Naive thymus-derived CD4-positive, alpha-beta T cell (primary cell): ENCODE data around the gene ESPL1. TPM values are rescaled to one million over a fixed set of nuclear protein-coding genes. Genes with fewer than 3 reads are reported as not detected.
A peak's percentile ranks its signal among the peaks of the same experiment; 100 is the strongest.

Source experiments
- ATAC-seq: fragments of 150-1000 bp; cut with Tn5 transposase; 2 replicates; pipeline ENCODE4 v1.10.0; 2021; ENCODE audit warnings: mild to moderate bottlenecking, moderate library complexity
- CTCF ChIA-PET: fragments of 350-600 bp; sonication (Branson Sonifier 250); formaldehyde crosslinking; loops from one replicate; lab custom pipeline; 2021; ENCODE audit warnings: antibody characterized with exemption; lab: Charles Lee
- POLR2A ChIA-PET: fragments of 350-600 bp; sonication (Branson Sonifier 250); formaldehyde crosslinking; loops from one replicate; lab custom pipeline; 2021; ENCODE audit warnings: antibody characterized with exemption, inconsistent platforms; lab: Charles Lee
- DNase-seq, 9 donors: peaks; one replicate each; pipeline versions ENCODE4 v3.0.0 to v3.0.0-alpha.2; 2020 to 2022; ENCODE audit warnings: mixed read lengths in 1 of 9
- H3K27ac ChIP-seq: one replicate; pipeline ENCODE4 v1.7.0; 2013; ENCODE audit warnings: mild to moderate bottlenecking, low read depth, low read length, moderate library complexity
- H3K27me3 ChIP-seq, 2 donors: one replicate each; pipeline ENCODE4 v1.7.0; 2013; ENCODE audit warnings: low read length in 2 of 2, mild to moderate bottlenecking in 2 of 2, moderate library complexity in 2 of 2; ENCODE audit not compliant: control insufficient read depth in 2 of 2, insufficient read depth in 2 of 2
- H3K36me3 ChIP-seq, 3 experiments: 1 replicate in 2 of 3; 2 replicates in 1 of 3; pipeline ENCODE4 v1.7.0; 2013; ENCODE audit warnings: low read length in 3 of 3, mild to moderate bottlenecking in 3 of 3, moderate library complexity in 1 of 3; ENCODE audit not compliant: insufficient read depth in 3 of 3, control insufficient read depth in 2 of 3
- H3K4me1 ChIP-seq, 2 donors: one replicate each; pipeline ENCODE4 v1.7.0; 2013; ENCODE audit warnings: low read length in 2 of 2, mild to moderate bottlenecking in 2 of 2, moderate library complexity in 1 of 2; ENCODE audit not compliant: control insufficient read depth in 2 of 2, insufficient read depth in 2 of 2
- H3K4me3 ChIP-seq: 2 replicates; pipeline ENCODE4 v1.7.0; 2013; ENCODE audit warnings: mild to moderate bottlenecking, low read length
- H3K9me3 ChIP-seq, 3 experiments: 1 replicate in 2 of 3; 2 replicates in 1 of 3; pipeline ENCODE4 v1.7.0; 2013; ENCODE audit warnings: low read length in 3 of 3; ENCODE audit not compliant: control insufficient read depth in 2 of 3
- H3K27ac Mint-ChIP-seq, 9 donors: one replicate each; pipeline ENCODE4 v1.8.0; 2020 to 2022; ENCODE audit warnings: mixed read lengths in 9 of 9, mild to moderate bottlenecking in 8 of 9, moderate library complexity in 5 of 9, inconsistent platforms in 2 of 9
- H3K27me3 Mint-ChIP-seq, 5 donors: one replicate each; pipeline ENCODE4 v1.8.0; 2021 to 2022; ENCODE audit warnings: mixed read lengths in 5 of 5, mild to moderate bottlenecking in 1 of 5
- H3K36me3 Mint-ChIP-seq, 5 donors: one replicate each; pipeline ENCODE4 v1.8.0; 2020 to 2022; ENCODE audit warnings: mixed read lengths in 5 of 5, mild to moderate bottlenecking in 3 of 5, inconsistent platforms in 1 of 5
- H3K4me1 Mint-ChIP-seq, 7 donors: one replicate each; pipeline ENCODE4 v1.8.0; 2020 to 2022; ENCODE audit warnings: mixed read lengths in 7 of 7, mild to moderate bottlenecking in 3 of 7, inconsistent platforms in 1 of 7
- H3K4me3 Mint-ChIP-seq, 10 donors: one replicate each; pipeline ENCODE4 v1.8.0; 2020 to 2022; ENCODE audit warnings: mild to moderate bottlenecking in 10 of 10, mixed read lengths in 10 of 10, moderate library complexity in 6 of 10, inconsistent platforms in 2 of 10
- H3K9me3 Mint-ChIP-seq, 11 donors: one replicate each; pipeline ENCODE4 v1.8.0; 2020 to 2022; ENCODE audit warnings: mixed read lengths in 11 of 11, mild to moderate bottlenecking in 4 of 11, inconsistent platforms in 1 of 11, moderate library complexity in 1 of 11
- intact Hi-C, 2 donors: fragments of 100-400 bp; cut with micrococcal nuclease; formaldehyde crosslinking; loops; one replicate each; pipeline ENCODE4 v1.15.1; 2023
- polyA plus RNA-seq, 2 donors: library from polyadenylated mRNA; unstranded; fragments of 300-500 nt; fragmentation: Illumina TruSeq; gene quantifications; one replicate each; pipeline ENCODE4 v1.2.3, GENCODE V29; 2021
- total RNA-seq, 6 experiments: library from RNA in 5 of 6; stranded (reverse) in 5 of 6; gene quantifications; 1 replicate in 5 of 6; 2 replicates in 1 of 6; pipeline ENCODE4 v1.2.3 and lab custom pipeline; 2021 to 2026

Gene ESPL1
- total and polyA plus RNA-seq, 7 experiments from 2014 or later: 0.08 to 65.4 (median 1.1) TPM; not detected in 2

- Histone ChIP-seq H3K4me1 (peaks cover 6 to 20% of the 10 kb centered on the region in 2 donors), H3K9me3 (no peaks in the 10 kb centered on the region), H3K27ac (no peak overlapping the region), H3K36me3 (peaks cover 3 to 9% (median 3%) of the 10 kb centered on the region in 3 experiments), H3K27me3 (no peaks in the 10 kb centered on the region), H3K4me3 (no peak overlapping the region)
- Mint-ChIP-seq H3K4me1 (peaks cover 18 to 31% (median 26%) of the 10 kb centered on the region in 7 donors), H3K27ac (peak overlapping the region in 3 of 9 donors; percentile 28 to 50 (median 36)), H3K4me3 (no peak overlapping the region), H3K9me3 (no peaks in the 10 kb centered on the region), H3K27me3 (no peaks in the 10 kb centered on the region), H3K36me3 (peaks cover 0 to 1% (median 0%) of the 10 kb centered on the region in 5 donors)
- ChIA-PET CTCF (interaction anchor here (0.8 to 10.0 kb wide), 3 partner anchors 9 to 77 kb away, joined by 3 to 121 read pairs (median 5); partner anchors contain the start of gene ESPL1), POLR2A (interaction anchor here (0.7 to 1.0 kb wide), 3 partner anchors 34 to 930 kb away, joined by 3 read pairs; no protein-coding TSS in a partner anchor)
- intact Hi-C loops: no loop called here
- DNase-seq: no peak
- no peak for ATAC-seq
These were observed 9.3 kb upstream of the ESPL1 start for GRCh38 chr12:53258541-53259539.

- Histone ChIP-seq H3K4me1 (peaks cover 6 to 18% of the 10 kb centered on the region in 2 donors), H3K36me3 (no peaks in the 10 kb centered on the region), H3K9me3 (no peaks in the 10 kb centered on the region), H3K4me3 (no peak overlapping the region), H3K27ac (no peak overlapping the region), H3K27me3 (no peaks in the 10 kb centered on the region)
- DNase-seq (no peak), ATAC-seq (no peak)
- H3K9me3 Mint-ChIP-seq: no peaks in the 10 kb centered on the region
- H3K4me3 Mint-ChIP-seq: no peak overlapping the region
- CTCF ChIA-PET: interaction anchor here (0.9 to 10.0 kb wide), 2 partner anchors 23 to 44 kb away, joined by 4 to 121 read pairs; no protein-coding TSS in a partner anchor
- POLR2A ChIA-PET: interaction anchor here (0.7 to 1.2 kb wide), 2 partner anchors 9 to 185 kb away, joined by 3 to 5 read pairs; no protein-coding TSS in a partner anchor
- intact Hi-C loops: no loop called here
- peaks cover 0 to 1% (median 0%) of the 10 kb centered on the region in 5 donors for H3K36me3 Mint-ChIP-seq
- H3K27me3 Mint-ChIP-seq: no peaks in the 10 kb centered on the region
- peaks cover 14 to 23% (median 19%) of the 10 kb centered on the region in 7 donors for H3K4me1 Mint-ChIP-seq
- H3K27ac Mint-ChIP-seq: no peak overlapping the region
These were observed 8.2 kb upstream of the ESPL1 start for GRCh38 chr12:53259891-53260290.

GRCh38 chr12:53265783-53266182 is 2.3 kb upstream of the ESPL1 start:
- CTCF ChIA-PET: interaction anchor here (0.5 to 7.2 kb wide), 5 partner anchors 16 to 106 kb away, joined by 3 to 72 read pairs (median 3); no protein-coding TSS in a partner anchor
- ATAC-seq (no peak), DNase-seq (no peak)
- Histone ChIP-seq H3K27ac (no peak overlapping the region), H3K9me3 (no peaks in the 10 kb centered on the region), H3K27me3 (no peaks in the 10 kb centered on the region), H3K36me3 (no peaks in the 10 kb centered on the region), H3K4me3 (no peak overlapping the region), H3K4me1 (peaks cover 9 to 11% of the 10 kb centered on the region in 2 donors)
- H3K4me3 Mint-ChIP-seq: no peak overlapping the region
- H3K4me1 Mint-ChIP-seq: peaks cover 10 to 41% (median 20%) of the 10 kb centered on the region in 7 donors
- peak overlapping the region in 1 of 9 donors; percentile 28 for H3K27ac Mint-ChIP-seq
- H3K9me3 Mint-ChIP-seq: no peaks in the 10 kb centered on the region
- POLR2A ChIA-PET: interaction anchor here (0.7 to 3.7 kb wide), 6 partner anchors 11 to 235 kb away, joined by 3 to 22 read pairs (median 8); partner anchors contain the start of genes CSAD, PFDN5, TARBP2 and ZNF740
- no peaks in the 10 kb centered on the region for H3K27me3 Mint-ChIP-seq
- intact Hi-C loops: no loop called here
- H3K36me3 Mint-ChIP-seq: peaks cover 0 to 14% (median 0%) of the 10 kb centered on the region in 5 donors

- intact Hi-C loops: no loop called here
- POLR2A ChIA-PET: interaction anchor here (0.6 to 3.7 kb wide), 14 partner anchors 12 to 261 kb away, joined by 3 to 32 read pairs (median 4); partner anchors contain the start of genes AAAS, CSAD, EIF4B and MYG1
- peak overlapping the region; percentile 44 to 98 (median 88) for H3K27ac Mint-ChIP-seq
- H3K27me3 Mint-ChIP-seq: no peaks in the 10 kb centered on the region
- peak overlapping the region; percentile 80 for H3K4me3 ChIP-seq
- ATAC-seq: peak; percentile 51
- H3K4me3 Mint-ChIP-seq: peak overlapping the region; percentile 95 to 99 (median 96)
- peak overlapping the region; percentile 83 for H3K27ac ChIP-seq
- H3K9me3 ChIP-seq: no peaks in the 10 kb centered on the region
- no peaks in the 10 kb centered on the region for H3K9me3 Mint-ChIP-seq
- DNase-seq: peak in 1 of 9 donors; percentile 37
- H3K4me1 Mint-ChIP-seq: peaks cover 10 to 51% (median 20%) of the 10 kb centered on the region in 7 donors
- H3K27me3 ChIP-seq: no peaks in the 10 kb centered on the region
- peaks cover 0 to 19% (median 0%) of the 10 kb centered on the region in 5 donors for H3K36me3 Mint-ChIP-seq
- CTCF ChIA-PET: interaction anchor here (0.5 to 7.2 kb wide), 22 partner anchors 9 to 244 kb away, joined by 3 to 72 read pairs (median 4); partner anchors contain the start of gene ITGB7
- H3K4me1 ChIP-seq: peaks cover 9 to 11% of the 10 kb centered on the region in 2 donors
- no peaks in the 10 kb centered on the region for H3K36me3 ChIP-seq
These were observed 647 bp upstream of the ESPL1 start for GRCh38 chr12:53267306-53267998.

- Histone ChIP-seq H3K4me3 (peak overlapping the region; percentile 80), H3K9me3 (no peaks in the 10 kb centered on the region), H3K27ac (peak overlapping the region; percentile 83), H3K27me3 (no peaks in the 10 kb centered on the region), H3K4me1 (peaks cover 9 to 11% of the 10 kb centered on the region in 2 donors), H3K36me3 (no peaks in the 10 kb centered on the region)
- Mint-ChIP-seq H3K27me3 (no peaks in the 10 kb centered on the region), H3K36me3 (peaks cover 0 to 19% (median 0%) of the 10 kb centered on the region in 5 donors), H3K4me3 (peak overlapping the region; percentile 95 to 99 (median 96)), H3K4me1 (peaks cover 10 to 54% (median 20%) of the 10 kb centered on the region in 7 donors), H3K27ac (peak overlapping the region in 8 of 9 donors; percentile 81 to 98 (median 88)), H3K9me3 (no peaks in the 10 kb centered on the region)
- DNase-seq (no peak), ATAC-seq (no peak)
- intact Hi-C loops: loop anchor here (1.0 to 2.0 kb wide), 10 partner anchors 17 to 190 kb away; partner anchors contain the start of genes AAAS (in 2 of the 2), CSAD (in 2 of the 2), PFDN5 (in 2 of the 2) and ZNF740 (in 2 of the 2)
- ChIA-PET CTCF (interaction anchor here (0.7 to 7.2 kb wide), 13 partner anchors 10 to 213 kb away, joined by 3 to 72 read pairs (median 5); partner anchors contain the start of gene ITGB7), POLR2A (interaction anchor here (0.8 to 3.7 kb wide), 11 partner anchors 8 to 173 kb away, joined by 3 to 32 read pairs (median 5); partner anchors contain the start of genes AAAS, CSAD, ITGB7 and PFDN5)
These were observed 797 bp downstream of the ESPL1 start for GRCh38 chr12:53268630-53269562.
